Stimulated activated CD4-positive, alpha-beta T cell treated with anti-CD3 and anti-CD28 coated beads, TNF-alpha, amount 100 ng/mL, for 48 hours (primary cell): ENCODE data around the gene ARMH4.

Experiments
- DNase-seq, 3 donors: peaks; one replicate each; pipeline ENCODE4 v3.0.0-alpha.2; 2020; ENCODE audit warnings: low read depth in 3 of 3

Gene ARMH4

GRCh38 chr14:58099682-58100081 is 52.3 kb downstream of the ARMH4 start:
- no peak for DNase-seq

GRCh38 chr14:58098507-58098906 is 53.5 kb downstream of the ARMH4 start:
- no peak for DNase-seq

GRCh38 chr14:58096731-58097130 is 55.3 kb downstream of the ARMH4 start:
- no peak for DNase-seq

GRCh38 chr14:58091883-58092630 is 60.0 kb downstream of the ARMH4 start:
- no peak for DNase-seq

- no peak for DNase-seq
Measured at GRCh38 chr14:58089612-58090011, 62.4 kb downstream of the ARMH4 start.

GRCh38 chr14:58088961-58089360 is 63.1 kb downstream of the ARMH4 start:
- DNase-seq: no peak

- DNase-seq: no peak
Measured at GRCh38 chr14:58085877-58086276, 66.1 kb downstream of the ARMH4 start.

GRCh38 chr14:58082491-58083098 is 69.4 kb downstream of the ARMH4 start:
- no peak for DNase-seq

GRCh38 chr14:58082011-58082410 is 70.0 kb downstream of the ARMH4 start:
- DNase-seq: no peak

GRCh38 chr14:58078471-58078870 is 73.5 kb downstream of the ARMH4 start:
- DNase-seq: no peak

GRCh38 chr14:58078068-58078467 is 73.9 kb downstream of the ARMH4 start:
- no peak for DNase-seq

- DNase-seq: no peak
Measured at GRCh38 chr14:58077621-58078020, 74.4 kb downstream of the ARMH4 start.

- no peak for DNase-seq
Measured at GRCh38 chr14:58073516-58073915, 78.5 kb downstream of the ARMH4 start.

GRCh38 chr14:58072288-58073071 is 79.5 kb downstream of the ARMH4 start:
- peak; percentile 3 to 43 (median 4) for DNase-seq

- no peak for DNase-seq
Measured at GRCh38 chr14:58071341-58071740, 80.7 kb downstream of the ARMH4 start.

- no peak for DNase-seq
Measured at GRCh38 chr14:58068306-58068705, 83.7 kb downstream of the ARMH4 start.

- DNase-seq: no peak
Measured at GRCh38 chr14:58066115-58066514, 85.9 kb downstream of the ARMH4 start.

GRCh38 chr14:58061581-58061980 is 90.4 kb downstream of the ARMH4 start:
- DNase-seq: no peak

- DNase-seq: no peak
Measured at GRCh38 chr14:58060898-58061297, 91.1 kb downstream of the ARMH4 start.

GRCh38 chr14:58060077-58060476 is 91.9 kb downstream of the ARMH4 start:
- no peak for DNase-seq

GRCh38 chr14:58059126-58059525 is 92.9 kb downstream of the ARMH4 start:
- DNase-seq: no peak

GRCh38 chr14:58055497-58056010 is 96.5 kb downstream of the ARMH4 start:
- DNase-seq: no peak

GRCh38 chr14:58054100-58054499 is 97.9 kb downstream of the ARMH4 start:
- no peak for DNase-seq
